DND-41 (cell line): Measurements from ENCODE around the gene PRDM5.

ENCODE experiments used
- ATAC-seq: fragments of 200-7000 bp; cut with Tn5 transposase; 3 replicates; pipeline ENCODE4 v1.9.1; 2021; ENCODE audit warnings: low read depth; ENCODE audit not compliant: insufficient read depth
- DNase-seq: peaks from one replicate; pipeline ENCODE4 v3.0.0-alpha.2; 2020
- H2AFZ ChIP-seq: 2 replicates; pipeline ENCODE4 v1.6.0; 2012; ENCODE audit warnings: low read depth, low read length
- H3K27ac ChIP-seq: 2 replicates; pipeline ENCODE4 v1.5.1; 2012; ENCODE audit warnings: low read length, inconsistent platforms
- H3K27me3 ChIP-seq: fragments of 200-600 bp; sonication (generic); 2 replicates; pipeline ENCODE4 v1.6.0; 2012; ENCODE audit warnings: low read length, mild to moderate bottlenecking, inconsistent platforms; ENCODE audit not compliant: insufficient read depth, poor library complexity
- H3K36me3 ChIP-seq: 2 replicates; pipeline ENCODE4 v1.5.1; 2012; ENCODE audit warnings: low read length, inconsistent platforms; ENCODE audit not compliant: insufficient read depth
- H3K4me1 ChIP-seq: 2 replicates; pipeline ENCODE4 v1.5.1; 2012; ENCODE audit warnings: mild to moderate bottlenecking, low read length; ENCODE audit not compliant: insufficient read depth
- H3K4me2 ChIP-seq: 2 replicates; pipeline ENCODE4 v1.6.0; 2012; ENCODE audit warnings: mild to moderate bottlenecking, moderate library complexity, low read length, inconsistent platforms; ENCODE audit not compliant: insufficient read depth
- H3K4me3 ChIP-seq, 2 experiments: fragments of 200-600 bp in 1 of 2; shearing (Covaris generic) in 1 of 2; 2 replicates each; pipeline ENCODE4 v1.5.1; 2012 to 2016; ENCODE audit warnings: inconsistent platforms in 2 of 2, low read length in 2 of 2, mild to moderate bottlenecking in 2 of 2, low read depth in 1 of 2, moderate library complexity in 1 of 2
- H3K79me2 ChIP-seq: 2 replicates; pipeline ENCODE4 v1.6.0; 2012; ENCODE audit warnings: low read length, inconsistent platforms; ENCODE audit not compliant: insufficient read depth
- H3K9ac ChIP-seq: 2 replicates; pipeline ENCODE4 v1.6.0; 2012; ENCODE audit warnings: low read depth, mild to moderate bottlenecking, inconsistent platforms, low read length, moderate library complexity
- H3K9me3 ChIP-seq: 2 replicates; pipeline ENCODE4 v1.5.1; 2012; ENCODE audit warnings: low read length, moderate library complexity, mild to moderate bottlenecking, inconsistent platforms; ENCODE audit not compliant: insufficient read depth, severe bottlenecking
- H4K20me1 ChIP-seq: 2 replicates; pipeline ENCODE4 v1.6.0; 2012; ENCODE audit warnings: low read length; ENCODE audit not compliant: insufficient read depth
- CTCF ChIP-seq: IDR thresholded peaks from 2 replicates; pipeline ENCODE4 v1.5.1; 2012; ENCODE audit warnings: borderline replicate concordance, low read length, moderate library complexity, mild to moderate bottlenecking; ENCODE audit not compliant: poor library complexity, severe bottlenecking; ENCODE audit errors: extremely low read depth
- EZH2 ChIP-seq: IDR thresholded peaks from 3 replicates; pipeline ENCODE4 v1.6.1; 2012; ENCODE audit warnings: borderline replicate concordance, low read depth, mild to moderate bottlenecking, moderate library complexity, low read length, inconsistent platforms; ENCODE audit not compliant: severe bottlenecking

PRDM5 gene

GRCh38 chr4:120754590-120754989, 167.9 kb downstream of the PRDM5 start:
- Histone ChIP-seq H3K36me3 (no peaks in the 10 kb centered on the region), H3K4me2 (no peak overlapping the region), H3K4me1 (no peaks in the 10 kb centered on the region), H3K4me3 (no peak overlapping the region), H3K9ac (no peak overlapping the region), H3K9me3 (no peaks in the 10 kb centered on the region), H3K27me3 (no peaks in the 10 kb centered on the region), H3K27ac (no peak overlapping the region), H3K79me2 (no peaks in the 10 kb centered on the region), H4K20me1 (no peaks in the 10 kb centered on the region), H2AFZ (no peak overlapping the region)
- TF ChIP-seq EZH2 (no peak), CTCF (no peak)
- DNase-seq: no peak
- no peak for ATAC-seq

GRCh38 chr4:120753854-120754253, 168.7 kb downstream of the PRDM5 start:
- H3K27me3 ChIP-seq: no peaks in the 10 kb centered on the region
- no peak overlapping the region for H3K27ac ChIP-seq
- no peaks in the 10 kb centered on the region for H3K79me2 ChIP-seq
- H3K4me3 ChIP-seq: no peak overlapping the region
- no peak for DNase-seq
- H4K20me1 ChIP-seq: no peaks in the 10 kb centered on the region
- H3K9ac ChIP-seq: no peak overlapping the region
- no peak overlapping the region for H2AFZ ChIP-seq
- no peak for TF ChIP-seq EZH2
- TF ChIP-seq CTCF: no peak
- H3K4me2 ChIP-seq: no peak overlapping the region
- H3K9me3 ChIP-seq: no peaks in the 10 kb centered on the region
- no peaks in the 10 kb centered on the region for H3K4me1 ChIP-seq
- H3K36me3 ChIP-seq: no peaks in the 10 kb centered on the region
- no peak for ATAC-seq

GRCh38 chr4:120750152-120750525, 172.4 kb downstream of the PRDM5 start:
- no peaks in the 10 kb centered on the region for H3K4me1 ChIP-seq
- H3K27me3 ChIP-seq: no peaks in the 10 kb centered on the region
- no peaks in the 10 kb centered on the region for H3K36me3 ChIP-seq
- H3K4me3 ChIP-seq: no peak overlapping the region
- no peak overlapping the region for H2AFZ ChIP-seq
- no peaks in the 10 kb centered on the region for H3K79me2 ChIP-seq
- no peaks in the 10 kb centered on the region for H3K9me3 ChIP-seq
- no peaks in the 10 kb centered on the region for H4K20me1 ChIP-seq
- DNase-seq: no peak
- H3K9ac ChIP-seq: no peak overlapping the region
- no peak overlapping the region for H3K27ac ChIP-seq
- H3K4me2 ChIP-seq: no peak overlapping the region
- no peak for ATAC-seq
- TF ChIP-seq CTCF (no peak), EZH2 (no peak)
